H9 (cell line): ENCODE data around the gene ERP29. TPM values are rescaled to one million over a fixed set of nuclear protein-coding genes. Genes with fewer than 3 reads are reported as not detected.

Source experiments
- DNase-seq: peaks from one replicate; pipeline ENCODE4 v3.0.0-alpha.2; 2017
- H2AFZ ChIP-seq: one replicate; pipeline ENCODE4 v1.6.1; 2013; ENCODE audit warnings: mild to moderate bottlenecking, low read length, control low read depth, moderate library complexity
- H2AK5ac ChIP-seq: 2 replicates; pipeline ENCODE4 v1.6.1; 2013; ENCODE audit warnings: low read length, control low read depth, mixed read lengths; ENCODE audit not compliant: insufficient read length
- H2BK120ac ChIP-seq: one replicate; pipeline ENCODE4 v1.6.1; 2013; ENCODE audit warnings: low read depth, mild to moderate bottlenecking, low read length, control low read depth, inconsistent platforms; ENCODE audit not compliant: poor library complexity, severe bottlenecking
- H2BK12ac ChIP-seq: 2 replicates; pipeline ENCODE4 v1.6.1; 2013; ENCODE audit warnings: low read length, control low read depth, mixed read lengths, low read depth; ENCODE audit not compliant: insufficient read length
- H2BK15ac ChIP-seq: 2 replicates; pipeline ENCODE4 v1.6.1; 2013; ENCODE audit warnings: low read depth, low read length, control low read depth
- H2BK20ac ChIP-seq: one replicate; pipeline ENCODE4 v1.6.1; 2013; ENCODE audit warnings: low read depth, mild to moderate bottlenecking, low read length, control low read depth, inconsistent platforms; ENCODE audit not compliant: poor library complexity, severe bottlenecking
- H2BK5ac ChIP-seq: 2 replicates; pipeline ENCODE4 v1.6.1; 2013; ENCODE audit warnings: low read length, control low read depth, mixed read lengths; ENCODE audit not compliant: insufficient read length
- H3K14ac ChIP-seq: 2 replicates; pipeline ENCODE4 v1.6.1; 2013; ENCODE audit warnings: low read length, control low read depth; ENCODE audit not compliant: insufficient read depth
- H3K18ac ChIP-seq: 2 replicates; pipeline ENCODE4 v1.6.1; 2013; ENCODE audit warnings: low read depth, mild to moderate bottlenecking, mixed read lengths, low read length, control low read depth; ENCODE audit not compliant: insufficient read length
- H3K23ac ChIP-seq: 2 replicates; pipeline ENCODE4 v1.6.1; 2013; ENCODE audit warnings: low read length, control low read depth, mixed read lengths, low read depth; ENCODE audit not compliant: insufficient read length
- H3K23me2 ChIP-seq: 2 replicates; pipeline ENCODE4 v1.6.1; 2013; ENCODE audit warnings: low read depth, mild to moderate bottlenecking, mixed read lengths, low read length, control low read depth; ENCODE audit not compliant: insufficient read length, poor library complexity, severe bottlenecking
- H3K27ac ChIP-seq: 2 replicates; pipeline ENCODE4 v1.5.1; 2013; ENCODE audit warnings: low read length, control low read depth, mixed read lengths, low read depth; ENCODE audit not compliant: insufficient read length
- H3K27me3 ChIP-seq: 2 replicates; pipeline ENCODE4 v1.6.1; 2013; ENCODE audit warnings: low read length, control low read depth, inconsistent platforms; ENCODE audit not compliant: insufficient read depth
- H3K4ac ChIP-seq: 2 replicates; pipeline ENCODE4 v1.6.1; 2013; ENCODE audit warnings: low read depth, mild to moderate bottlenecking, control low read depth, inconsistent platforms, low read length, moderate library complexity
- H3K4me1 ChIP-seq: 2 replicates; pipeline ENCODE4 v1.6.1; 2013; ENCODE audit warnings: low read length, control low read depth, inconsistent platforms; ENCODE audit not compliant: insufficient read depth
- H3K4me2 ChIP-seq: 2 replicates; pipeline ENCODE4 v1.6.1; 2013; ENCODE audit warnings: low read length, control low read depth, mixed read lengths; ENCODE audit not compliant: insufficient read length, insufficient read depth
- H3K56ac ChIP-seq: 2 replicates; pipeline ENCODE4 v1.6.1; 2013; ENCODE audit warnings: low read depth, mild to moderate bottlenecking, mixed read lengths, low read length, control low read depth; ENCODE audit not compliant: insufficient read length
- H3K79me1 ChIP-seq: 2 replicates; pipeline ENCODE4 v1.6.1; 2013; ENCODE audit warnings: low read depth, mild to moderate bottlenecking, moderate library complexity, low read length, control low read depth, inconsistent platforms; ENCODE audit not compliant: insufficient read depth, poor library complexity, severe bottlenecking
- H3K79me2 ChIP-seq: 2 replicates; pipeline ENCODE4 v1.6.1; 2013; ENCODE audit warnings: low read length, control low read depth, inconsistent platforms; ENCODE audit not compliant: insufficient read depth
- H3K9ac ChIP-seq: 2 replicates; pipeline ENCODE4 v1.6.1; 2013; ENCODE audit warnings: low read length, control low read depth, mixed read lengths; ENCODE audit not compliant: insufficient read length; ENCODE audit errors: extremely low read depth
- H3K9me3 ChIP-seq: one replicate; pipeline ENCODE4 v1.6.1; 2013; ENCODE audit warnings: low read depth, low read length, inconsistent platforms; ENCODE audit not compliant: control insufficient read depth
- H3T11ph ChIP-seq: one replicate; pipeline ENCODE4 v1.6.1; 2013; ENCODE audit warnings: mild to moderate bottlenecking, low read length, control low read depth, inconsistent platforms
- H4K20me1 ChIP-seq: one replicate; pipeline ENCODE4 v1.6.1; 2013; ENCODE audit not compliant: control insufficient read depth, insufficient read length, insufficient read depth
- H4K5ac ChIP-seq: 2 replicates; pipeline ENCODE4 v1.6.1; 2013; ENCODE audit warnings: low read depth, mild to moderate bottlenecking, mixed read lengths, low read length, control low read depth; ENCODE audit not compliant: insufficient read length
- H4K8ac ChIP-seq: replicated peaks from 2 replicates; pipeline ENCODE4 v1.6.1; 2013; ENCODE audit warnings: low read length, control low read depth, mixed read lengths, low read depth; ENCODE audit not compliant: insufficient read length
- H4K91ac ChIP-seq: 2 replicates; pipeline ENCODE4 v1.6.1; 2013; ENCODE audit warnings: low read depth, mild to moderate bottlenecking, moderate library complexity, mixed read lengths, low read length, control low read depth; ENCODE audit not compliant: insufficient read length
- H3K27ac Mint-ChIP-seq, 3 experiments: 2 replicates in 2 of 3; 3 replicates in 1 of 3; pipeline ENCODE4 v1.8.0; 2020 to 2021; ENCODE audit warnings: mixed read lengths in 3 of 3, mild to moderate bottlenecking in 1 of 3, moderate library complexity in 1 of 3
- H3K27me3 Mint-ChIP-seq: 2 replicates; pipeline ENCODE4 v1.8.0; 2021; ENCODE audit warnings: low read depth, mild to moderate bottlenecking, moderate library complexity, mixed read lengths
- H3K36me3 Mint-ChIP-seq, 3 experiments: 2 replicates in 2 of 3; 3 replicates in 1 of 3; pipeline ENCODE4 v1.8.0; 2020 to 2021; ENCODE audit warnings: low read depth in 3 of 3, mixed read lengths in 3 of 3; ENCODE audit not compliant: insufficient read depth in 1 of 3
- H3K4me1 Mint-ChIP-seq, 2 experiments: 2 replicates each; pipeline ENCODE4 v1.8.0; 2020; ENCODE audit warnings: mixed read lengths in 2 of 2
- H3K4me3 Mint-ChIP-seq, 2 experiments: 2 replicates in 1 of 2; 3 replicates in 1 of 2; pipeline ENCODE4 v1.8.0; 2020 to 2021; ENCODE audit warnings: mild to moderate bottlenecking in 2 of 2, mixed read lengths in 2 of 2, moderate library complexity in 1 of 2
- H3K9me3 Mint-ChIP-seq, 2 experiments: 2 replicates in 1 of 2; 3 replicates in 1 of 2; pipeline ENCODE4 v1.8.0; 2020; ENCODE audit warnings: mild to moderate bottlenecking in 2 of 2, mixed read lengths in 2 of 2, moderate library complexity in 1 of 2
- WGBS: extraction: QIAGEN DNeasy Blood & Tissue Kit; methylation state at CpG from one replicate; pipeline ENCODE4 v1.1.7; 2013; ENCODE audit warnings: missing lambda C conversion rate, low lambda C conversion rate, mixed read lengths; ENCODE audit not compliant: insufficient read length; ENCODE audit errors: extremely low coverage; 5-methylcytosine and 5-hydroxymethylcytosine counted together
- total RNA-seq: library from RNA; stranded (reverse); gene quantifications from 2 replicates; pipeline ENCODE4 v1.2.1, GENCODE V29; 2021
- TF ChIP-seq, protein P1 (sequence below): fragments of 200-600 bp; sonication (generic); conservative IDR thresholded peaks from 3 replicates; pipeline ENCODE4 v1.8.0; 2021; ENCODE audit warnings: antibody characterized with exemption, mild to moderate bottlenecking

The ERP29 gene
- total RNA-seq, 1 experiment from 2014 or later: 160 TPM

DNA sequence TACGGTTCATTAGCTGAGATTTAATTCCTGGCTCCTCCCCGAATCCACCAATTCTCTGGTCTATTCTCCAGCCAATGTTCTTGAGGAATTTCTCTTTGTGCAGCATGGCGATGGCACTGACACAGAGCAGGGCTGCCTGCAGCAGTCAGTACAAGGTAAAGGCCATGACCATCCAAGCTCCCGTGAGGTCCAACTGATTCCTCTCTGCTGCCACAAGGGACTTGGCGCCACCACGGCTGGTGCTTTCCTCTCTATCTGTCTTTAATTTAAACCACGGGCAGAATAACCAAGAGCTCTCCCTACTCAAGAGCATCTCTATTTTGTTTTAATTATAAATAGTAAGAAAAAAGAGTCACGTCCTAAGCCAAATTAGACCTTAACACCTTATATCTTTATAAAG, 12.4 kb upstream of the ERP29 start:
- no peak overlapping the region for H3K4me3 Mint-ChIP-seq
- Histone ChIP-seq H2BK15ac (no peak overlapping the region), H2AK5ac (no peak overlapping the region), H4K20me1 (no peaks in the 10 kb centered on the region), H2BK5ac (no peak overlapping the region), H3K23ac (no peak overlapping the region), H3K79me2 (no peaks in the 10 kb centered on the region), H3K18ac (no peak overlapping the region), H3K79me1 (no peaks in the 10 kb centered on the region), H3K23me2 (no peaks in the 10 kb centered on the region), H3T11ph (no peak overlapping the region), H4K91ac (no peak overlapping the region), H3K9me3 (no peaks in the 10 kb centered on the region), H3K14ac (no peak overlapping the region), H2AFZ (no peak overlapping the region), H3K4me1 (no peaks in the 10 kb centered on the region), H3K56ac (no peak overlapping the region), H3K27me3 (no peaks in the 10 kb centered on the region), H2BK12ac (no peak overlapping the region), H2BK20ac (no peak overlapping the region), H3K4ac (no peak overlapping the region), H3K27ac (no peak overlapping the region), H4K5ac (no peak overlapping the region), H4K8ac (no peak overlapping the region), H3K4me2 (no peak overlapping the region), H3K9ac (no peak overlapping the region), H2BK120ac (no peak overlapping the region)
- no peaks in the 10 kb centered on the region for H3K27me3 Mint-ChIP-seq
- H3K27ac Mint-ChIP-seq: no peak overlapping the region; a peak in 2 of 7 replicates
- WGBS: no CpG with 5 or more reads among the region's 8 CpGs
- no peaks in the 10 kb centered on the region for H3K9me3 Mint-ChIP-seq
- TF ChIP-seq, protein P1, sequence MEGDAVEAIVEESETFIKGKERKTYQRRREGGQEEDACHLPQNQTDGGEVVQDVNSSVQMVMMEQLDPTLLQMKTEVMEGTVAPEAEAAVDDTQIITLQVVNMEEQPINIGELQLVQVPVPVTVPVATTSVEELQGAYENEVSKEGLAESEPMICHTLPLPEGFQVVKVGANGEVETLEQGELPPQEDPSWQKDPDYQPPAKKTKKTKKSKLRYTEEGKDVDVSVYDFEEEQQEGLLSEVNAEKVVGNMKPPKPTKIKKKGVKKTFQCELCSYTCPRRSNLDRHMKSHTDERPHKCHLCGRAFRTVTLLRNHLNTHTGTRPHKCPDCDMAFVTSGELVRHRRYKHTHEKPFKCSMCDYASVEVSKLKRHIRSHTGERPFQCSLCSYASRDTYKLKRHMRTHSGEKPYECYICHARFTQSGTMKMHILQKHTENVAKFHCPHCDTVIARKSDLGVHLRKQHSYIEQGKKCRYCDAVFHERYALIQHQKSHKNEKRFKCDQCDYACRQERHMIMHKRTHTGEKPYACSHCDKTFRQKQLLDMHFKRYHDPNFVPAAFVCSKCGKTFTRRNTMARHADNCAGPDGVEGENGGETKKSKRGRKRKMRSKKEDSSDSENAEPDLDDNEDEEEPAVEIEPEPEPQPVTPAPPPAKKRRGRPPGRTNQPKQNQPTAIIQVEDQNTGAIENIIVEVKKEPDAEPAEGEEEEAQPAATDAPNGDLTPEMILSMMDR: no peak
- peaks cover 4 to 5% of the 10 kb centered on the region in 2 experiments for H3K4me1 Mint-ChIP-seq
- DNase-seq: no peak
- H3K36me3 Mint-ChIP-seq: peaks cover 0 to 7% (median 4%) of the 10 kb centered on the region in 3 experiments; a peak in 4 of 7 replicates
